ENCODE results near the gene JAKMIP1.

The JAKMIP1 gene

GRCh38 chr4:6182376-6183280 is 17.7 kb downstream of the JAKMIP1 start:
- H3K4me3 ChIP-seq (replicated peaks; ENCODE audit: low read depth, low read length), result no peak overlapping the region
- DNase-seq (ENCODE audit: extremely low read depth, low read depth), result no peak
- no peak for TF ChIP-seq CTCF (IDR thresholded peaks at IDR 0.05; ENCODE audit: low read depth, low read length, missing control alignments)

- DNase-seq (ENCODE audit: extremely low read depth, low read depth), result no peak
- TF ChIP-seq CTCF (IDR thresholded peaks at IDR 0.05; ENCODE audit: low read depth, low read length, missing control alignments), result no peak
- H3K4me3 ChIP-seq (replicated peaks; ENCODE audit: low read depth, low read length), result no peak overlapping the region
Measured at GRCh38 chr4:6180841-6181631, 19.3 kb downstream of the JAKMIP1 start.

- DNase-seq (ENCODE audit: extremely low read depth, low read depth), result no peak
- no peak for TF ChIP-seq CTCF (IDR thresholded peaks at IDR 0.05; ENCODE audit: low read depth, low read length, missing control alignments)
- H3K4me3 ChIP-seq (replicated peaks; ENCODE audit: low read depth, low read length), result no peak overlapping the region
Measured at GRCh38 chr4:6179362-6179761, 21.0 kb downstream of the JAKMIP1 start.

- H3K4me3 ChIP-seq (replicated peaks; ENCODE audit: low read depth, low read length), result no peak overlapping the region
- no peak for TF ChIP-seq CTCF (IDR thresholded peaks at IDR 0.05; ENCODE audit: low read depth, low read length, missing control alignments)
- no peak for DNase-seq (ENCODE audit: extremely low read depth, low read depth)
Measured at GRCh38 chr4:6178757-6179156, 21.6 kb downstream of the JAKMIP1 start.

GRCh38 chr4:6177587-6178197 is 22.7 kb downstream of the JAKMIP1 start:
- no peak overlapping the region for H3K4me3 ChIP-seq (replicated peaks; ENCODE audit: low read depth, low read length)
- no peak for TF ChIP-seq CTCF (IDR thresholded peaks at IDR 0.05; ENCODE audit: low read depth, low read length, missing control alignments)
- no peak for DNase-seq (ENCODE audit: extremely low read depth, low read depth)

GRCh38 chr4:6175426-6175825 is 24.9 kb downstream of the JAKMIP1 start:
- H3K4me3 ChIP-seq (replicated peaks; ENCODE audit: low read depth, low read length), result no peak overlapping the region
- TF ChIP-seq CTCF (IDR thresholded peaks at IDR 0.05; ENCODE audit: low read depth, low read length, missing control alignments), result no peak
- DNase-seq (ENCODE audit: extremely low read depth, low read depth), result no peak
